Measurements from ENCODE around the gene CES2.
A peak's percentile ranks its signal among the peaks of the same experiment; 100 is the strongest.
"Not testable (repeated sequence)": the region's sequence is repeated elsewhere in the genome, so short reads cannot be mapped to it uniquely, and the experiment has no call there.

CES2 gene

GRCh38 chr16:66933776-66934137, 1.6 kb upstream of the CES2 start:
- Histone ChIP-seq H3K4me1 (ENCODE audit: low read depth, poor library complexity, severe bottlenecking) (peaks cover 33% of the 10 kb centered on the region), H4K20me1 (ENCODE audit: insufficient read depth) (no peaks in the 10 kb centered on the region), H3K27ac (0 out of 2 replicates have a peak overlapping the region, but pooled peaks have one; percentile 7), H3K4me3 (IDR thresholded peaks at IDR 0.05; ENCODE audit: insufficient read depth, low read depth, low read length) (no peak overlapping the region), H3K4me2 (peak overlapping the region; percentile 98), H3K9ac (peak overlapping the region; percentile 59; the same call in 1 of the 2 replicates), H3K27me3 (ENCODE audit: insufficient read depth, low read depth) (no peaks in the 10 kb centered on the region), H3K36me3 (ENCODE audit: insufficient read depth) (no peaks in the 10 kb centered on the region), H2AFZ (ENCODE audit: low read depth) (peak overlapping the region; percentile 60; the same call in 1 of the 2 replicates), H3K79me2 (ENCODE audit: insufficient read depth, low read depth) (peaks cover 22% of the 10 kb centered on the region)
- TF ChIP-seq CTCF (conservative IDR thresholded peaks at IDR 0.05; ENCODE audit: low read depth, low read length): no peak

GRCh38 chr16:66934138-66934838, 1.0 kb upstream of the CES2 start, which contains the start of gene CIAO2B:
CIAO2B (minus strand) TSS chr16:66934402; CDS start chr16:66934364, 38 bp downstream.
- Histone ChIP-seq H3K4me2 (peak within 1 kb of the TSS; percentile 98), H4K20me1 (ENCODE audit: insufficient read depth) (no peaks in the 10 kb centered on the region), H3K4me3 (IDR thresholded peaks at IDR 0.05; ENCODE audit: insufficient read depth, low read depth, low read length) (no peak within 1 kb of the TSS), H3K36me3 (ENCODE audit: insufficient read depth) (no peaks in the 10 kb centered on the region), H3K4me1 (ENCODE audit: low read depth, poor library complexity, severe bottlenecking) (peaks cover 29% of the 10 kb centered on the region), H3K9ac (peak within 1 kb of the TSS; percentile 59), H3K79me2 (ENCODE audit: insufficient read depth, low read depth) (peaks cover 22% of the 10 kb centered on the region), H3K27me3 (ENCODE audit: insufficient read depth, low read depth) (no peaks in the 10 kb centered on the region), H3K27ac (0 out of 2 replicates have a peak within 1 kb of the TSS, but pooled peaks have one; percentile 18), H2AFZ (ENCODE audit: low read depth) (peak within 1 kb of the TSS; percentile 60)
- no peak for TF ChIP-seq CTCF (conservative IDR thresholded peaks at IDR 0.05; ENCODE audit: low read depth, low read length)

GRCh38 chr16:66934839-66935313, 440 bp upstream of the CES2 start:
- H3K79me2 ChIP-seq (ENCODE audit: insufficient read depth, low read depth): peaks cover 22% of the 10 kb centered on the region
- H3K4me1 ChIP-seq (ENCODE audit: low read depth, poor library complexity, severe bottlenecking): peaks cover 27% of the 10 kb centered on the region

GRCh38 chr16:66936462-66936861, 1.1 kb downstream of the CES2 start:
- Histone ChIP-seq H3K36me3 (ENCODE audit: insufficient read depth) (no peaks in the 10 kb centered on the region), H3K4me3 (IDR thresholded peaks at IDR 0.05; ENCODE audit: insufficient read depth, low read depth, low read length) (no peak overlapping the region), H4K20me1 (ENCODE audit: insufficient read depth) (no peaks in the 10 kb centered on the region), H3K27ac (no peak overlapping the region), H3K79me2 (ENCODE audit: insufficient read depth, low read depth) (peaks cover 22% of the 10 kb centered on the region), H3K4me2 (no peak overlapping the region), H3K9ac (no peak overlapping the region), H3K4me1 (ENCODE audit: low read depth, poor library complexity, severe bottlenecking) (peaks cover 27% of the 10 kb centered on the region), H3K27me3 (ENCODE audit: insufficient read depth, low read depth) (no peaks in the 10 kb centered on the region), H2AFZ (ENCODE audit: low read depth) (no peak overlapping the region)
- no peak for TF ChIP-seq CTCF (conservative IDR thresholded peaks at IDR 0.05; ENCODE audit: low read depth, low read length)

More at GRCh38 chr16:66934839-66935313, 440 bp upstream of the CES2 start:
- H3K4me2 ChIP-seq: peak overlapping the region; percentile 76
- not testable (repeated sequence) for H3K4me3 ChIP-seq (IDR thresholded peaks at IDR 0.05; ENCODE audit: insufficient read depth, low read depth, low read length); H4K20me1 ChIP-seq (ENCODE audit: insufficient read depth); H3K27me3 ChIP-seq (ENCODE audit: insufficient read depth, low read depth); H3K36me3 ChIP-seq (ENCODE audit: insufficient read depth)
- H3K27ac ChIP-seq: 0 out of 2 replicates have a peak overlapping the region, but pooled peaks have one; percentile 18
- peak overlapping the region; percentile 59 for H3K9ac ChIP-seq
- H2AFZ ChIP-seq (ENCODE audit: low read depth): peak overlapping the region; percentile 60

All from KMS-11 (cell line).